ENCODE measurements around the gene CXCR4. TPM values are rescaled to one million over a fixed set of nuclear protein-coding genes. Genes with fewer than 3 reads are reported as not detected.

The CXCR4 gene
- total and polyA plus RNA-seq, 2 experiments from 2014 or later, result 2.1 TPM

GRCh38 chr2:136124805-136125204, 6.9 kb upstream of the CXCR4 start:
- H3K4me1 Mint-ChIP-seq, result peaks cover 29% of the 10 kb centered on the region

More at GRCh38 chr2:136124805-136125204, 6.9 kb upstream of the CXCR4 start:
- no peak overlapping the region for H3K4me2 ChIP-seq
- no peak overlapping the region for H3K27ac ChIP-seq (ENCODE audit: low read depth)
- H4K20me1 ChIP-seq (replicated peaks; ENCODE audit: insufficient read depth), result no peaks in the 10 kb centered on the region
- peaks cover 20% of the 10 kb centered on the region for H3K27me3 ChIP-seq (ENCODE audit: insufficient read depth)
- H3K36me3 ChIP-seq (ENCODE audit: insufficient read depth), result no peaks in the 10 kb centered on the region
- no peak overlapping the region; the same call in 1 of the 2 replicates for H2AFZ ChIP-seq
- Mint-ChIP-seq H3K36me3 (ENCODE audit: low read depth) (no peaks in the 10 kb centered on the region), H3K27ac (no peak overlapping the region), H3K27me3 (ENCODE audit: insufficient read depth, low read depth, poor library complexity) (peaks cover 12% of the 10 kb centered on the region), H3K9me3 (no peaks in the 10 kb centered on the region), H3K4me3 (no peak overlapping the region)
- no peak for TF ChIP-seq ZNF114 (CRISPR knock-in tag; IDR thresholded peaks at IDR 0.05)
- no peak for TF ChIP-seq ZNF331 (CRISPR knock-in tag; IDR thresholded peaks at IDR 0.05; ENCODE audit: low read depth)
- TF ChIP-seq JUNB (IDR thresholded peaks at IDR 0.05; ENCODE audit: unreplicated experiment), result no peak
- no peak for TF ChIP-seq STAT1 (IDR thresholded peaks at IDR 0.05; ENCODE audit: unreplicated experiment)
- no peak for TF ChIP-seq CTCF (conservative IDR thresholded peaks at IDR 0.05; ENCODE audit: low read depth in 2 of 2)
- no peak for TF ChIP-seq EZH2phosphoT487 (IDR thresholded peaks at IDR 0.05; ENCODE audit: unreplicated experiment)
- TF ChIP-seq POLR2AphosphoS5 (IDR thresholded peaks at IDR 0.05; ENCODE audit: low read depth), result no peak
- TF ChIP-seq ETS1 (IDR thresholded peaks at IDR 0.05), result no peak
- TF ChIP-seq ZNF462 (CRISPR knock-in tag; IDR thresholded peaks at IDR 0.05), result no peak
- no peak for TF ChIP-seq REST (IDR thresholded peaks at IDR 0.05; ENCODE audit: unreplicated experiment)
- no peak for TF ChIP-seq NANOG (IDR thresholded peaks at IDR 0.05; ENCODE audit: borderline replicate concordance)
- no peak for TF ChIP-seq EZH2 (IDR thresholded peaks at IDR 0.05; ENCODE audit: low read depth, unreplicated experiment)
- no peak for TF ChIP-seq CREB1 (CRISPR knock-in tag; IDR thresholded peaks at IDR 0.05; ENCODE audit: low read depth)
- H3K9me2 ChIP-seq (ENCODE audit: insufficient read depth), result no peaks in the 10 kb centered on the region
- no peak for ATAC-seq
- DNase-seq (ENCODE audit: low spot score), result no peak
- no peaks in the 10 kb centered on the region for H3K79me2 ChIP-seq (replicated peaks; ENCODE audit: insufficient read depth)
- H3K4me1 ChIP-seq (ENCODE audit: insufficient read depth), result peaks cover 54% of the 10 kb centered on the region
- H3K4me3 ChIP-seq, result no peak overlapping the region
- H3F3A ChIP-seq (replicated peaks; ENCODE audit: low read depth), result no peaks in the 10 kb centered on the region
